ENCODE data around the gene ENSA.

The ENSA gene

DNA sequence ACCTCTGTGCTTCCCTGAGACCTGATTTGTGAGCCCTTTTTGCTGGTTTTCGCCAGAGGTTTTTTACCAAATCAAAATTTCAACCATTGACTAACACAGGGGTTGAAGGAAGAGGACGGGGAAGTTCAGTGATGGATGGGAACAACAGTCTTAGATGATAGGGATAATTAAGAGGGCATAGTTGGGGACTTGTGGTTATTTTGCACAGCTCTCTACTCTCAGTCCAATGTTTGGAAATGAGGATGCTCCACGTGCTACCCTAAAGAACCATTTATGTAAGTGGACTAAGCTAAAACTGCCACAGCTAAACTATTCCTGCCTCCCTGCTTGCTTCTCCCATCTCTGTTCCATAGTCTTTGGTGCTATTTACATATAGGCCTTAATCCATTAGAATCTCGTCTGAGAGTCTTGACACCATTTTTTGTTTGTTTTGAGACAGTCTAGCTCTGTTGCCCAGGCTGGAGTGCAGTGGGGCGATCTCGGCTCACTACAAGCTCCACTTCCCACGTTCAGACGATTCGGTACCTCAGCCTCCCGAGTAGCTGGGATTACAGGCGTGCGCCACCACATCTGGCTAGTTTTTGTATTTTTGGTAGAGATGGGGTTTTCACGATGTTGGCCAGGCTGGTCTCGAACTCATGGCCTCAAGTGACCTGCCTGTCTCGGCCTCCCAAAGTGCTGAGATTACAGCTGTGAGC is 49.3 kb downstream of the ENSA start:
- TF ChIP-seq FOXP2 (optimal IDR thresholded peaks at IDR 0.05; ENCODE audit: control extremely low read depth, extremely low read length, insufficient read depth) (no peak), EZH2 (IDR thresholded peaks at IDR 0.05) (no peak), POLR2AphosphoS5 (IDR thresholded peaks at IDR 0.05; ENCODE audit: borderline replicate concordance, low read depth, low read length) (no peak)
- H3K4me3 ChIP-seq = peak overlapping the region; percentile 89
- peak overlapping the region; percentile 94 for H3K27ac ChIP-seq
- DNase-seq (ENCODE audit: low read depth, low spot score) = no peak
- peak overlapping the region; percentile 93 for H3K9ac ChIP-seq (ENCODE audit: insufficient read length)
- H3K36me3 ChIP-seq (ENCODE audit: insufficient read depth, low read length) = peaks cover 36% of the 10 kb centered on the region
- no peaks in the 10 kb centered on the region for H3K9me3 ChIP-seq (ENCODE audit: low read depth, low read length)

DNA sequence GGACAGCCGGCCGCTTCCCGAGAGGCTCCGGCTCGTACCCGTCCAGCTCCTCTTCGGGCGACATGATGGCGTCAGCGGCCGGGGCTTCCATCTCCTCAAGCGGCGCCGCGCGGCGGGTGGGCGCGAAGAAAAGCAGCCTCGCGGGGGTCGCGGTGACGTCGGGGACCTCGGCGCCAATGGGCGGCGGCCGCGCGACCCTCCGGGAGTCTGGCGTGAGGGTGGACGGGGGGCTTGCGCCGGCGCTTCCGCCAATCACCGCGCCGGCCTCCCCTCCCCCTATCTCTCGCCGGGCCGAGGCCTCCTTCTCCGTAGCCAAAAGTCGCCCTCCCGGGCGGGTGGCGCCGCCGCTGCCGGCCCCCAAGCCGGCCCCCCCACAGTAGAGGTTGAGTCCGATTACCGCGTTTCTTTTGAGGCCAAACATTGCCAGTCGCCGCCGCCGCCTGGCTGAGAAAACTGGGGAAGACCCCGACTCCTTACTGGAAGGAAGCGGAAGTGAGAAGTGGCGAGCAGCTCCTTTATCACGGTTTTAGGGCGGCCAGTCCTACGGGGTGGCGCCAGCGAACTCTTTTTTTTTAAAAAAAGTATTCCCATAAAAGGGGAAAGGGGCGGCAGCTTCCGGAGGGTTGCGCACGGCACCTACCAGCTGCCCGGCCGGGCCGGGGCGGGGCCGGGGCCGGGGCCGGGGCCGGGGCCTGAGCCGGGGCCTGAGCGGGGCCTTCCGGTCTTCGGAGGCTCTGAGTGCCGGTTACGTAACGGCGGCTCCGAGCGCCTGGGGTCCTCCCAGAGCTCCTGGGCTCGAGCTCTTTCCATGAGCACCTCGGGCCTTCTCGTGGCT is 50.1 kb downstream of the ENSA start, which contains the start of gene MCL1:
Gene MCL1 (minus strand): TSS at position 501 of the 835 bp plus-strand sequence. CDS start 80 bp downstream, at position 421.
- H3K9ac ChIP-seq (ENCODE audit: insufficient read length) = peak within 1 kb of the TSS; percentile 93
- H3K36me3 ChIP-seq (ENCODE audit: insufficient read depth, low read length) = peaks cover 44% of the 10 kb centered on the region
- peak within 1 kb of the TSS; percentile 94 for H3K27ac ChIP-seq
- H3K4me3 ChIP-seq = peak within 1 kb of the TSS; percentile 89
- DNase-seq (ENCODE audit: low read depth, low spot score) = no peak
- peak; percentile 99 for TF ChIP-seq POLR2AphosphoS5 (IDR thresholded peaks at IDR 0.05; ENCODE audit: borderline replicate concordance, low read depth, low read length)
- no peak for TF ChIP-seq FOXP2 (optimal IDR thresholded peaks at IDR 0.05; ENCODE audit: control extremely low read depth, extremely low read length, insufficient read depth)
- no peaks in the 10 kb centered on the region for H3K9me3 ChIP-seq (ENCODE audit: low read depth, low read length)

DNA sequence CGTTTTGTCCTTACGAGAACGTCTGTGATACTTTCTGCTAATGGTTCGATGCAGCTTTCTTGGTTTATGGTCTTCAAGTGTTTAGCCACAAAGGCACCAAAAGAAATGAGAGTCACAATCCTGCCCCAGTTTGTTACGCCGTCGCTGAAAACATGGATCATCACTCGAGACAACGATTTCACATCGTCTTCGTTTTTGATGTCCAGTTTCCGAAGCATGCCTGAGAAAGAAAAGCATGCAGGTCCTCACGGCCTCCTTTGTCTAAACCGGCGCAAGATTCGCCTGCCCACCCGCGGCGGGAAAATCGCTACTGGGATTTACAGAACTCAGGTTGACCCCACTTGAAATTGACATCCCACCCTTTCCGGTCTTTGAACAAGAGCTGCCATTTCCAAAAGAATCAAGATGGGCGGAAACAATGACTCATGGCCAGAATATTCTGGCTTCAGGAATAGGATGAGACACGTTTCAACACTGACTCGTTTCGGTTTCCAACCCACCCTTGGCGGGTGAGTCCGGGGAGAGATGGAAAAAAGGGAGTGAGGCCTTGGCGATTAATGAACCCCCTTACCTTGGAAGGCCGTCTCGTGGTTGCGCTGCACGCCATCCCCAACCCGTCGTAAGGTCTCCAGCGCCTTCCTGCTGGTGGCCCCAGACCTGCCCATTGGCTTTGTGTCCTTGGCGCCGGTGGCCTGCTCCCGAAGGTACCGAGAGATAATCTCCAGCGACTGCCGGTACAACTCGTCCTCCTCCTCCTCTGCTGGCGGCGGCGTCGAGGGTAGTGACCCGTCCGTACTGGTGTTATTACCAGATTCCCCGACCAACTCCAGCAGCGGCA is 50.9 kb downstream of the ENSA start:
- peak overlapping the region; percentile 94 for H3K27ac ChIP-seq
- peaks cover 51% of the 10 kb centered on the region for H3K36me3 ChIP-seq (ENCODE audit: insufficient read depth, low read length)
- H3K4me3 ChIP-seq = peak overlapping the region; percentile 89
- H3K9me3 ChIP-seq (ENCODE audit: low read depth, low read length) = no peaks in the 10 kb centered on the region
- H3K9ac ChIP-seq (ENCODE audit: insufficient read length) = peak overlapping the region; percentile 93
- TF ChIP-seq POLR2AphosphoS5 (IDR thresholded peaks at IDR 0.05; ENCODE audit: borderline replicate concordance, low read depth, low read length) = peak; percentile 42; the same call in 1 of the 2 replicates
- TF ChIP-seq FOXP2 (optimal IDR thresholded peaks at IDR 0.05; ENCODE audit: control extremely low read depth, extremely low read length, insufficient read depth) = no peak
- TF ChIP-seq EZH2 (IDR thresholded peaks at IDR 0.05) = no peak
- no peak for DNase-seq (ENCODE audit: low read depth, low spot score)

DNA sequence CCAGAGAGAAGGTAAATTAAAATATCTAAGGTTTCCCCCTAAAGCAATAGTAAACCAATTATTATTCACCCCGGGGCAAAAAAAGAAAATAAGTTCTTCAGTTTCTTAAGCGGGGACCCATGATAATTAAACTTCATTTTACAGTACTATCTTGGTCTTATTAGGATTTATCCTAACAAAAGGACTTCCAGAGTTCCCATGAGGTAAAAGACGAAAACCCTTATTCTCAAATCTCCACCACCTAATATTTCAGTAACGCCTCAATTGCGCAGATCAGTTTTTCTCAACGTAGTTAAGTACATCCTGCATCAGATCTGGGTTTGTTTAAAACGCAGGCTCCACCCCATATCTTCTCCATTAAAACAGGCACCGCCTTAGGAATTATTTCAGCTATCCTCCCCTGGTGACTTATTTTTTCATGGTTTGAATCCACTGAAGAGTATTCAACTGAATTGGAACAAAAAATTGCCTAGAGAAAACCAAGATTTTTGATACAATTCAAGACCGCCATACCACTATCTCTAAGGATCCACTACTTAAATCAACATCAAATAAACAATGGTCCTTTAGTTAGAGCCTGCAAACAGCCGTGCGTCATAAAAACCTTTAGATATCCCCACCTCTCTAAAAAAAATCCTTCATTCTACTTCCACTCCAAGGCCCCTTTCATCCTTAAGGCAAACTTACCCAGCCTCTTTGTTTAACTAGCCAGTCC is 51.7 kb downstream of the ENSA start:
- no peak for TF ChIP-seq EZH2 (IDR thresholded peaks at IDR 0.05)
- peak overlapping the region; percentile 89 for H3K4me3 ChIP-seq
- peaks cover 59% of the 10 kb centered on the region for H3K36me3 ChIP-seq (ENCODE audit: insufficient read depth, low read length)
- no peaks in the 10 kb centered on the region for H3K9me3 ChIP-seq (ENCODE audit: low read depth, low read length)
- H3K9ac ChIP-seq (ENCODE audit: insufficient read length) = peak overlapping the region; percentile 93
- H3K27ac ChIP-seq = peak overlapping the region; percentile 94
- no peak for DNase-seq (ENCODE audit: low read depth, low spot score)

DNA sequence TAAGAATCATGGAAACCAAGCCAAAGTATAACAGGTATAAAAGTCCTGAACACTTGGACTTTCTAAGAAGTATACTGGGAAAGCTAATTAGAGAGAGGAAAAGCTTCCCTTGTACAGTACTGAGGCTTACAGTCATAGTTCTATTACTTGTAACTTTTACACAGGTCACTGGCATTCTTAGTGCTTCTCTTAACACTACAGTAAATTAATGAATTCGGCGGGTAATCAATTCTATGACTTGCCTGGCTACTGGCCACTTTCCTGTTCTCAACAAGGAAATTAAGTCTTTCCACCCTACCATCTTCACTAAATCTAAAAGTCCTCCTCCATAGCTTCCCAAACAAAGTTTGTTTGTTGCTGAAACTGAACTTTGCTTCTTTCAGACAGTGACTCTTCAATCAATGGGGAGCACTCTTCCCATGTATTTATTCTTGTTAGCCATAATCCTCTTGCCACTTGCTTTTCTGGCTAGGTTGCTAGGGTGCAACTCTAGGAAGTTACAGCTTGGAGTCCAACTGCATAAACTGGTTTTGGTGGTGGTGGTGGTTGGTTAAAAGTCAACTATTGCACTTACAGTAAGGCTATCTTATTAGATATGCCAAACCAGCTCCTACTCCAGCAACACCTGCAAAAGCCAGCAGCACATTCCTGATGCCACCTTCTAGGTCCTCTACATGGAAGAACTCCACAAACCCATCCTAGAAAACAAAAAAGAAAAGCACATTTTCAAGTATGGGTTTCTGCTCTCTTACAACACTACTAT is 52.4 kb downstream of the ENSA start:
- DNase-seq (ENCODE audit: low read depth, low spot score) = no peak
- H3K4me3 ChIP-seq = peak overlapping the region; percentile 89
- TF ChIP-seq EZH2 (IDR thresholded peaks at IDR 0.05) = no peak
- TF ChIP-seq POLR2AphosphoS5 (IDR thresholded peaks at IDR 0.05; ENCODE audit: borderline replicate concordance, low read depth, low read length) = no peak
- no peak for TF ChIP-seq FOXP2 (optimal IDR thresholded peaks at IDR 0.05; ENCODE audit: control extremely low read depth, extremely low read length, insufficient read depth)
- no peaks in the 10 kb centered on the region for H3K9me3 ChIP-seq (ENCODE audit: low read depth, low read length)
- H3K27ac ChIP-seq = no peak overlapping the region
- H3K36me3 ChIP-seq (ENCODE audit: insufficient read depth, low read length) = peaks cover 64% of the 10 kb centered on the region
- peak overlapping the region; percentile 93 for H3K9ac ChIP-seq (ENCODE audit: insufficient read length)

DNA sequence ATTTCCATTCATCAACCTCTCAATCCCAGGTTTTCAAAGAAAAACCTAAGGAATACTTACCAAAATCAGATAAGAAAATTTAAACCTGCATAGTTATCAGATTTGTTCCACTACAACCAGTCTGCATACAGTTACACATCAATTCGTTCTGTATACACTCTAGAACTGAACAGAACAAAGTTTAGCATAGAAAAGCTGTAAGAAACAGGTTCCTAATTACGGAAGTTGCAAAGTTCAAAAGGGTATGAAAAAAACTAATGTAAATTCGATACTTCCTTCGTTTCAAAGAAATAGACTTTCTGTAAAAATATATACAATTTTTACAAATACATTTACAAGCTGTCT is 53.1 kb downstream of the ENSA start:
- peaks cover 64% of the 10 kb centered on the region for H3K36me3 ChIP-seq (ENCODE audit: insufficient read depth, low read length)
- no peaks in the 10 kb centered on the region for H3K9me3 ChIP-seq (ENCODE audit: low read depth, low read length)
- TF ChIP-seq EZH2 (IDR thresholded peaks at IDR 0.05) = no peak
- no peak for TF ChIP-seq FOXP2 (optimal IDR thresholded peaks at IDR 0.05; ENCODE audit: control extremely low read depth, extremely low read length, insufficient read depth)
- no peak for TF ChIP-seq POLR2AphosphoS5 (IDR thresholded peaks at IDR 0.05; ENCODE audit: borderline replicate concordance, low read depth, low read length)
- no peak overlapping the region; the same call in 1 of the 2 replicates for H3K27ac ChIP-seq
- no peak for DNase-seq (ENCODE audit: low read depth, low spot score)
- peak overlapping the region; percentile 89 for H3K4me3 ChIP-seq
- H3K9ac ChIP-seq (ENCODE audit: insufficient read length) = peak overlapping the region; percentile 48
